Measurements from ENCODE around the gene HOXB8. TPM values are rescaled to one million over a fixed set of nuclear protein-coding genes. Genes with fewer than 3 reads are reported as not detected.

The HOXB8 gene
- total and polyA plus RNA-seq, 2 donors (not counting 3 experiments of a cell fraction or from before 2014, with no cell fraction given), result 1.7 to 2.4 TPM

- H3K9ac ChIP-seq (replicated peaks; ENCODE audit: extremely low read depth, insufficient read depth, low read length), result peak overlapping the region; percentile 74
- no peaks in the 10 kb centered on the region for H3K27me3 ChIP-seq (ENCODE audit: control insufficient read depth in 2 of 2, insufficient read depth in 2 of 2, low read length in 2 of 2)
- no peaks in the 10 kb centered on the region for H3K9me1 ChIP-seq (replicated peaks; ENCODE audit: control insufficient read depth, extremely low read depth, insufficient read depth, low read length)
- DNase-seq (ENCODE audit: low read depth, low spot score) (peak; percentile 49), FAIRE-seq (no peak)
- TF ChIP-seq GATA2 (IDR thresholded peaks at IDR 0.05; ENCODE audit: insufficient read depth, insufficient read length, low read depth, low read length) (no peak), POLR2AphosphoS5 (IDR thresholded peaks at IDR 0.05; ENCODE audit: insufficient read depth, low read depth, low read length) (peak; percentile 1), POLR2A (IDR thresholded peaks at IDR 0.05; ENCODE audit: low read depth, low read length) (peak; percentile 16)
- H3K4me3 ChIP-seq (replicated peaks in 1 of 3; ENCODE audit: insufficient read depth in 1 of 3, low read depth in 1 of 3, low read length in 3 of 3), result peak overlapping the region; percentile 69 to 86 (median 70)
- H4K20me1 ChIP-seq (replicated peaks; ENCODE audit: control insufficient read depth, extremely low read depth, insufficient read depth, low read length), result no peaks in the 10 kb centered on the region
- dilution Hi-C loops (cut with MboI; ENCODE audit: extremely low pct_ligation_motif_present, low sequenced_read_pairs), result no loop called here
- no peak overlapping the region for H2AFZ ChIP-seq (ENCODE audit: low read depth, low read length)
- peaks cover 0 to 3% of the 10 kb centered on the region in 2 experiments for H3K36me3 ChIP-seq (ENCODE audit: control insufficient read depth in 2 of 2, extremely low read depth in 1 of 2, insufficient read depth in 2 of 2, low read length in 2 of 2)
- CTCF ChIA-PET, result interaction anchor here (1.0 to 2.4 kb wide), 2 partner anchors 21 to 28 kb away, joined by 3 to 9 read pairs; no protein-coding TSS in a partner anchor
- H3K4me1 ChIP-seq (ENCODE audit: control insufficient read depth, extremely low read depth, insufficient read depth, low read length), result peaks cover 76% of the 10 kb centered on the region
- no peaks in the 10 kb centered on the region for H3K9me3 ChIP-seq (replicated peaks; ENCODE audit: control insufficient read depth, insufficient read depth, low read length)
- peak overlapping the region; percentile 89 for H3K4me2 ChIP-seq (ENCODE audit: insufficient read depth, low read length)
- peak overlapping the region; percentile 66 for H3K27ac ChIP-seq (ENCODE audit: insufficient read depth, low read depth, low read length)
- no TSS peak for BruUV-seq (replicated peaks)
- H3K79me2 ChIP-seq (ENCODE audit: control insufficient read depth, insufficient read depth, low read length), result peaks cover 93% of the 10 kb centered on the region
- intact Hi-C loops (cut with micrococcal nuclease), result no loop called here
- POLR2A ChIA-PET, result no interaction called here
Measured at GRCh38 chr17:48576479-48577309, 38.4 kb downstream of the HOXB8 start.

GRCh38 chr17:48575673-48576478, 39.2 kb downstream of the HOXB8 start:
- intact Hi-C loops (cut with micrococcal nuclease) (loop anchor here (1.0 kb wide), 1 partner anchor 32 kb away; no protein-coding TSS in a partner anchor), dilution Hi-C loops (cut with MboI; ENCODE audit: extremely low pct_ligation_motif_present, low sequenced_read_pairs) (no loop called here)
- H2AFZ ChIP-seq (ENCODE audit: low read depth, low read length), result no peak overlapping the region
- peak overlapping the region; percentile 66 for H3K27ac ChIP-seq (ENCODE audit: insufficient read depth, low read depth, low read length)
- CTCF ChIA-PET, result interaction anchor here (1.0 to 2.4 kb wide), 3 partner anchors 19 to 27 kb away, joined by 3 to 9 read pairs (median 4); no protein-coding TSS in a partner anchor
- DNase-seq (ENCODE audit: low read depth, low spot score), result peak; percentile 65
- peaks cover 0 to 3% of the 10 kb centered on the region in 2 experiments for H3K36me3 ChIP-seq (ENCODE audit: control insufficient read depth in 2 of 2, extremely low read depth in 1 of 2, insufficient read depth in 2 of 2, low read length in 2 of 2)
- no TSS peak for BruUV-seq (replicated peaks)
- TF ChIP-seq GATA2 (IDR thresholded peaks at IDR 0.05; ENCODE audit: insufficient read depth, insufficient read length, low read depth, low read length) (no peak), EZH2 (IDR thresholded peaks at IDR 0.05; ENCODE audit: borderline replicate concordance, low read depth, low read length, severe bottlenecking) (no peak), JUN (IDR thresholded peaks at IDR 0.05; ENCODE audit: borderline replicate concordance, insufficient read depth, insufficient read length, low read depth) (no peak), MAX (IDR thresholded peaks at IDR 0.05; ENCODE audit: insufficient read depth, insufficient read length) (no peak), POLR2AphosphoS5 (IDR thresholded peaks at IDR 0.05; ENCODE audit: insufficient read depth, low read depth, low read length) (no peak), MYC (IDR thresholded peaks at IDR 0.05; ENCODE audit: low read depth, low read length) (no peak), POLR2A (IDR thresholded peaks at IDR 0.05; ENCODE audit: low read depth, low read length) (no peak), FOS (IDR thresholded peaks at IDR 0.05; ENCODE audit: borderline replicate concordance, insufficient read depth, low read length) (no peak), CTCF (IDR thresholded peaks at IDR 0.05; ENCODE audit: extremely low read depth in 1 of 2, insufficient read depth in 1 of 2, low read depth in 1 of 2, low read length in 2 of 2) (no peak)
- POLR2A ChIA-PET, result no interaction called here
- no peaks in the 10 kb centered on the region for H3K27me3 ChIP-seq (ENCODE audit: control insufficient read depth in 2 of 2, insufficient read depth in 2 of 2, low read length in 2 of 2)
- H4K20me1 ChIP-seq (replicated peaks; ENCODE audit: control insufficient read depth, extremely low read depth, insufficient read depth, low read length), result no peaks in the 10 kb centered on the region
- H3K4me2 ChIP-seq (ENCODE audit: insufficient read depth, low read length), result peak overlapping the region; percentile 81
- H3K9ac ChIP-seq (replicated peaks; ENCODE audit: extremely low read depth, insufficient read depth, low read length), result peak overlapping the region; percentile 54
- peak overlapping the region; percentile 9 to 69 (median 46) for H3K4me3 ChIP-seq (replicated peaks in 1 of 3; ENCODE audit: insufficient read depth in 1 of 3, low read depth in 1 of 3, low read length in 3 of 3)
- peaks cover 93% of the 10 kb centered on the region for H3K79me2 ChIP-seq (ENCODE audit: control insufficient read depth, insufficient read depth, low read length)
- no peaks in the 10 kb centered on the region for H3K9me3 ChIP-seq (replicated peaks; ENCODE audit: control insufficient read depth, insufficient read depth, low read length)
- no peaks in the 10 kb centered on the region for H3K9me1 ChIP-seq (replicated peaks; ENCODE audit: control insufficient read depth, extremely low read depth, insufficient read depth, low read length)
- peak; percentile 47 for FAIRE-seq
- peaks cover 79% of the 10 kb centered on the region for H3K4me1 ChIP-seq (ENCODE audit: control insufficient read depth, extremely low read depth, insufficient read depth, low read length)
